Measurements from ENCODE around the gene MAP3K8.

The MAP3K8 gene

GRCh38 chr10:30433730-30434272 is at the start of gene MAP3K8:
TSS of gene MAP3K8 (plus strand) at chr10:30434184. CDS start at chr10:30438939, 4,755 bp downstream.
- DNase-seq (ENCODE audit: low read depth): peak; percentile 85

GRCh38 chr10:30384701-30385201 is 49.2 kb upstream of the MAP3K8 start:
- no peak for DNase-seq (ENCODE audit: low read depth)

GRCh38 chr10:30386801-30387588 is 47.0 kb upstream of the MAP3K8 start:
- DNase-seq (ENCODE audit: low read depth): no peak

GRCh38 chr10:30387646-30388243 is 46.2 kb upstream of the MAP3K8 start:
- DNase-seq (ENCODE audit: low read depth): no peak

GRCh38 chr10:30389543-30389942 is 44.4 kb upstream of the MAP3K8 start:
- DNase-seq (ENCODE audit: low read depth): no peak

GRCh38 chr10:30390207-30390606 is 43.8 kb upstream of the MAP3K8 start:
- no peak for DNase-seq (ENCODE audit: low read depth)

- DNase-seq (ENCODE audit: low read depth): no peak
Measured at GRCh38 chr10:30391266-30391665, 42.7 kb upstream of the MAP3K8 start.

GRCh38 chr10:30392564-30392990 is 41.4 kb upstream of the MAP3K8 start:
- peak; percentile 65 for DNase-seq (ENCODE audit: low read depth)

- no peak for DNase-seq (ENCODE audit: low read depth)
Measured at GRCh38 chr10:30396293-30396692, 37.7 kb upstream of the MAP3K8 start.

- DNase-seq (ENCODE audit: low read depth): no peak
Measured at GRCh38 chr10:30396698-30397097, 37.3 kb upstream of the MAP3K8 start.

GRCh38 chr10:30398193-30398592 is 35.8 kb upstream of the MAP3K8 start:
- DNase-seq (ENCODE audit: low read depth): no peak

GRCh38 chr10:30398788-30399187 is 35.2 kb upstream of the MAP3K8 start:
- no peak for DNase-seq (ENCODE audit: low read depth)

- DNase-seq (ENCODE audit: low read depth): no peak
Measured at GRCh38 chr10:30403494-30403893, 30.5 kb upstream of the MAP3K8 start.

GRCh38 chr10:30404540-30404939 is 29.4 kb upstream of the MAP3K8 start:
- DNase-seq (ENCODE audit: low read depth): no peak

- DNase-seq (ENCODE audit: low read depth): no peak
Measured at GRCh38 chr10:30411263-30411662, 22.7 kb upstream of the MAP3K8 start.

GRCh38 chr10:30412901-30413300 is 21.1 kb upstream of the MAP3K8 start:
- no peak for DNase-seq (ENCODE audit: low read depth)

GRCh38 chr10:30413996-30414576 is 19.9 kb upstream of the MAP3K8 start:
- no peak for DNase-seq (ENCODE audit: low read depth)

- no peak for DNase-seq (ENCODE audit: low read depth)
Measured at GRCh38 chr10:30415593-30415992, 18.4 kb upstream of the MAP3K8 start.

- no peak for DNase-seq (ENCODE audit: low read depth)
Measured at GRCh38 chr10:30417301-30417700, 16.7 kb upstream of the MAP3K8 start.

GRCh38 chr10:30420266-30420665 is 13.7 kb upstream of the MAP3K8 start:
- no peak for DNase-seq (ENCODE audit: low read depth)

- no peak for DNase-seq (ENCODE audit: low read depth)
Measured at GRCh38 chr10:30420766-30421165, 13.2 kb upstream of the MAP3K8 start.

- no peak for DNase-seq (ENCODE audit: low read depth)
Measured at GRCh38 chr10:30422151-30422695, 11.8 kb upstream of the MAP3K8 start.

All from stimulated activated CD4-positive, alpha-beta T cell treated with anti-CD3 and anti-CD28 coated beads, Interleukin-2, amount 100 ng/mL, for 4 hours (primary cell).